ENCODE data around the gene GRIA1.

DNA sequence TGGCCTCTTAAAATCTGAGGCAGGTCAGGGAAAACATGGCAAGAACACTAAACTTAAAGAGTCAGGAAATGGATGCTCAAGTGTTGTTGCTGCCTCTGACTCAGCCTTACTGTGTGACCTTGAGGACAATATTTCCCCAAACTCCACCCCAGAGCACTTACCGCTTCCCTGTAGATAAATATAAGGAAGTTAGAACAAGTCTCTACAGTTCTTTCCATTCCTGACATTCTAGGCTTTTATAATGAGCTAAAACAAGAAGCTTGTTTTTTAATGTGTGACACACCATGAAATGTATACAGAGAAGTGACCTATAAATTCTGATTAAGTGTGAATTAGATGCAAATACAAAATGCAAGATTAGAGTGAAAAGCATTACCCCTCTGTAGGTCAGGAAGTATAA lies 129.3 kb downstream of the GRIA1 start:
- no peak for TF ChIP-seq POLR2A (IDR thresholded peaks at IDR 0.05)
- TF ChIP-seq, protein P1, sequence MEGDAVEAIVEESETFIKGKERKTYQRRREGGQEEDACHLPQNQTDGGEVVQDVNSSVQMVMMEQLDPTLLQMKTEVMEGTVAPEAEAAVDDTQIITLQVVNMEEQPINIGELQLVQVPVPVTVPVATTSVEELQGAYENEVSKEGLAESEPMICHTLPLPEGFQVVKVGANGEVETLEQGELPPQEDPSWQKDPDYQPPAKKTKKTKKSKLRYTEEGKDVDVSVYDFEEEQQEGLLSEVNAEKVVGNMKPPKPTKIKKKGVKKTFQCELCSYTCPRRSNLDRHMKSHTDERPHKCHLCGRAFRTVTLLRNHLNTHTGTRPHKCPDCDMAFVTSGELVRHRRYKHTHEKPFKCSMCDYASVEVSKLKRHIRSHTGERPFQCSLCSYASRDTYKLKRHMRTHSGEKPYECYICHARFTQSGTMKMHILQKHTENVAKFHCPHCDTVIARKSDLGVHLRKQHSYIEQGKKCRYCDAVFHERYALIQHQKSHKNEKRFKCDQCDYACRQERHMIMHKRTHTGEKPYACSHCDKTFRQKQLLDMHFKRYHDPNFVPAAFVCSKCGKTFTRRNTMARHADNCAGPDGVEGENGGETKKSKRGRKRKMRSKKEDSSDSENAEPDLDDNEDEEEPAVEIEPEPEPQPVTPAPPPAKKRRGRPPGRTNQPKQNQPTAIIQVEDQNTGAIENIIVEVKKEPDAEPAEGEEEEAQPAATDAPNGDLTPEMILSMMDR (IDR thresholded peaks at IDR 0.05) = no peak
- no peak for TF ChIP-seq EP300 (IDR thresholded peaks at IDR 0.05)
